ENCODE data around the gene ANKRD34B.

- TF ChIP-seq CTCF (IDR thresholded peaks at IDR 0.05) (no peak), EZH2 (IDR thresholded peaks at IDR 0.05; ENCODE audit: borderline replicate concordance, insufficient read depth, low read depth, low read length, poor library complexity, severe bottlenecking) (no peak)
Observed at GRCh38 chr5:80588858-80589540, 18.9 kb upstream of the ANKRD34B start.
